Stimulated activated CD4-positive, alpha-beta T cell treated with anti-CD3 and anti-CD28 coated beads, Interleukin-15, amount 100 ng/mL, for 24 hours (primary cell): ENCODE results near the gene EVC.

ENCODE experiments used
- DNase-seq: peaks from one replicate; pipeline ENCODE4 v3.0.0-alpha.2; 2020

Gene EVC

DNA sequence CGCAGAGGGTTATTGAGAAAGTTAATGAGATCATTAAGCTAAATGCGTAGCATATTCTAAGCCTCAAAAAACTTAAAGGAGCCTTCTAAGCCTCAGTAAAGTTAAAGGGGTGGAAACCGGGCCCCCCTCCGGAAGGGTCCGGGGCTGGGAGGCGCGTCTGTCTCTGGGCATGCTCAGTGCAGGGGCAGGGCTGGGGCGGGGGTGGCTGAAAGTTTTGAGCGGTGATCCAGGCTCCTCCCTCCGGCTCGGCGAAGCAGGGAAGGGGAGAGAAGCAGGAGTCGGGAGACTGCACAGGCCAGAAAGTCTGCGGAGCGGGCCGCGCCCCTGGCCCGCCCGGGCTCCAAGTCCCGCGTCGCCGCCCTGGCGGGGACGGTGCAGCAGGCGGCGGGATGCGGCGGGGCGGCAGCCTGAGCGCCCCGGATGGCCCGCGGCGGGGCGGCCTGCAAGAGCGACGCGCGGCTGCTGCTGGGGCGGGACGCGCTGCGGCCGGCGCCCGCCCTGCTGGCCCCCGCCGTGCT lies at the start of gene EVC:
Gene EVC, plus strand, starts transcription at position 241 of the 518 bp plus-strand sequence. Its CDS starts 180 bp downstream, at position 421.
- peak; percentile 47 for DNase-seq

DNA sequence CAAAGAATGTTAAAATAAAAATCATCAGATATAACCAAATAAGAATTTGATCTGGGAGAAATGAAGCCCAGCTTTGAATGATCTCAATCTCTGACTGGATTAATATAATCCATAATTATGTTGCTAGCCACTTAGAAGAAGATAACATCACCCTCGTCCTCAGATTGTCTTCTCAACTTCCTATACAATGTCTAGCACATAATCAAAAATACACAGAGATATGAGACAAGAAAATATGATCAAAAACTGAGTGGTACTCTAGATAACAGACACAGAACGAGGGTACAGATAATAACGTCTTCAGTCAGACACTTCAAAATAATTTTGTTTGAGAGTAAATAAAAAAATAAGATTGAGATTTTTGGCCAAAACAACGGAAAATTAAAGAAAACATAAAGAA lies 49.8 kb upstream of the EVC start:
- no peak for DNase-seq

DNA sequence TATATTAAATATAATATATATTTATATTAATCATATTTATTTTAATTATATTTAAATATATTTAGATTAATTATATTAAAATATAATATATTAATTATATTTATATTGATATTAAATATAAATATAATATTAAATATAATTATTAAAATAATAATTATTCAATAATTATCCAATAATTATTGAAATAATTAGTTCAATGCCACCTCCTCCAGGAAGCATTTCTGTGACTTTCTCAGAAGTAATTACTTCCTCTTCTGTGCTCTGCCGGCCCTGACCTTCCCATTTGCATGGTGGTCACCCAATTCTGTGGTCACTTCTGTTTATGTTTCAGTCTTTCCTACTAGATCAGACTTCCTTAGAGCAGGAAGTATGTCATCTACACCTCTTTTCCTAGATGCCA lies 48.4 kb upstream of the EVC start:
- DNase-seq: no peak

DNA sequence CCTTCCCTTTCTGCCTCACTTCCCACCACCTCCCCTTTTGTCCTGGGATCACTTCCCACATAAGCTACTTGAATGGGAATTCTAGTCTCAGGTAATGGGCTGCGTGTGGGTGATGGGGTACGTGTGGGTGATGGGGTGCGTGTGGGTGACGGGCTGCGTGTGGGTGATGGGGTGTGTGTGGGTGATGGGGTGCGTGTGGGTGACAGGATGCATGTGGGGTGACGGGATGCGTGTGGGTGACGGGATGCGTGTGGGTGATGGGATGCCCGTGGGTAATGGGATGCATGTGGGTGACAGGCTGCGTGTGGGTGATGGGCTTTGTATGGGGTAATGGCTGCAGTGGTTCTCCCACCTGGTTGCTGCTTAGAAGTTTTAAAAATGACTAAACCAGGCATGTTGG lies 46.2 kb upstream of the EVC start:
- no peak for DNase-seq

DNA sequence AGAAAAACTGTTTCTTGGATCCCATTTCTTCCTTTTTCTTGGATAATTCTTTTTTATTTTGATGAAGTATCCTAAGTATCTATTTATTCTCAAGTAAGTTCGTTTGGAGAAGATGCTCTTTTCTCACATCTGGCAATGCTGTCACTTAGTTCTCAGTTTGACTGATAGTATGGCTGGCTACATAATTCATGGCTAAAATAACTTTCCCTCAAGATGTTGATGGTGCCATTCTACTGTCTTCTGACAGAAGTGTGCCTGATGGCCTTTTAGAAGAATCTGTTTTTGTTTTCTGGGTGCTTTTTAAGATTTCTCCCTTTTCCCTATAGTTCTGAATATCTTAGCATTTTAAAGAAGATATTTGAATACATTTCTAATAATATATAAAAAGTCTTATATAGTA lies 44.3 kb upstream of the EVC start:
- no peak for DNase-seq

DNA sequence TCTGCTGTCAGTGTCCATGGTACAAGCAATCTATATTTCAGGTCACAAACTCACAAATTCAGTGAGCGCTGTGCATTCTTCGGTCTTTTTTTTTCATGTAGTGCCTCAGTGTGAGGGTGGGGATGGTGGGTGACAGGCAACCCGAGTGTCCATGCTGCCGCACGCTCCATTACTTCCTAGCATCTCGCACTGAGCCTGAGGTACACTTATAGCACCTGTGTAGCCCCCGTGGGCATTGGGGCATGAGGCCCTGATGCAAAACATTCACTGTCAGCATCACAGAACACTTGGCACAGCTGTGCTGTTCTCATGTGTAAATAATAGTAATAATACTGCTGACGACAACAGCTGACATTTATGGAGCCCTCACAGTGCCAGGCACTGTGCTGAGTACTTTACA lies 34.2 kb upstream of the EVC start:
- no peak for DNase-seq

DNA sequence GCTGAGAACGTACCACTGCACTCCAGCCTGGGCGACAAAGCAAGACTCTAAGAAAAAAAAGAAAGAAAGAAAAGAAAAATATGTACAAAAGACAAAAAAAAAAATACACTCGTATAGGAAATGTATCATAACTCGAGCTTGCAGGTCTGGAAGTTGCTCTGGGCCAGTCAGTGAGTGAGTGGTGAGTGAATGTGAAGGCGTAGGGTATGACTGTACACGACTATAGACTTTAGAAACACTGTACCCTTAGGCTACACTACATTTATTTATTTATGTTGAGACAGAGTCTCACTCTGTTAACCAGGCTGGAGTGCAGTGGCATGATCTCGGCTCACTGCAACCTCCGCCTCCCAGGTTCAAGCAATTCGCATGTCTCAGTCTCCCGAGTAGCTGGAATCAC lies 32.0 kb upstream of the EVC start:
- no peak for DNase-seq

DNA sequence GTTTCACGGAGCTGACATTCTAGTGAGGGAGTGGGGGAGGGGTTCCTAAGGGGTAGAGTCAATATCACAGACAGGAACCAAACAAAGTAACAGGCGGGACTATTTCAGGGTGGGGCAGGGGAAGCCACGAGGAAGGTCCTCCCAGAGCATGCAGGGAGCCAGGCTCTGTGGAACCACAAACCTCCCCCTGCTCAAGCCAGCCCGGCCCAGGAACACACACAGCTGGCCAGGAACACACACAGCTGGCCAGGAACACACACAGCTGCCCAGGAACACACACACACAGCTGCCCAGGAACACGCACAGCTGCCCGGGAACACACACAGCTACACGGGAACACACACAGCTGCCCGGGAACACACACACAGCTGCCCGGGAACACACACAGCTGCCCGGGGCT lies 27.4 kb upstream of the EVC start:
- no peak for DNase-seq

DNA sequence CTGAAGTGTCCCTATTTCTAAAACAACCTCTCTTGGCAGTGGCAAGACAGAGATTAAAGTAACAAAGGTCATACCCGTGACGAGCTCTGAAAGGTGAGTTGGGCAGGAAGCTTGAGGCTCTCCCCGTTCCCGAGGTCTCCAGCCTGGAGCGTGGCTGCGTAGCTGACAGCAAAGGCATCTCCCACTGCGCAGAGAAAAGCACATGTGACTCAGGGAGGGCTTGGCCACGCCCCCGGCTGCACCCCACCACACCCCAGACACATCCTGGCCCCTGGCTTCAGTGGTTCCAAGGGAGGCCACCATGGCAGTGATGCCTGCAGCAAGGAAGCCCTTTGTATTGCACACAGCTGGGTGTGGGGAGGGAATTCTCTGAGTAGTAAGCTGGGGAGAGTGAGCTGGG lies 25.7 kb upstream of the EVC start:
- no peak for DNase-seq

DNA sequence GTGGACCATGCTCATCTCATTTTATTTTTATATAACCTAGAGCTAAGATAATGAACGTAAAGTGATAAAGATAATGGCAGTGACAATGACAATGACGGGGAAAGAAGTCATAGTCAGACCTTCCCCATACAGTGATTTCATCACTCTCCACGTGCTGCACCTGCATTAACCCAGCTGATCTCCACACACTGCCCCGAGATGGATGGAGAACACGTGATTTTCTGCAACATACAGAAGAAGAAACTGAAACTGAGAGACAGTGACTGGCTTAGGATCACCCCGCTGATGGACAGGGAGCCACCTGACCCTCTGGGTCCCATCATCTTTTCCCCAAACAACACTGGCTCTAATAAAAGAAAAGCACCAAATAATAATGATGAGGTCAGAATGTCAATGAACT lies 24.7 kb upstream of the EVC start:
- no peak for DNase-seq

DNA sequence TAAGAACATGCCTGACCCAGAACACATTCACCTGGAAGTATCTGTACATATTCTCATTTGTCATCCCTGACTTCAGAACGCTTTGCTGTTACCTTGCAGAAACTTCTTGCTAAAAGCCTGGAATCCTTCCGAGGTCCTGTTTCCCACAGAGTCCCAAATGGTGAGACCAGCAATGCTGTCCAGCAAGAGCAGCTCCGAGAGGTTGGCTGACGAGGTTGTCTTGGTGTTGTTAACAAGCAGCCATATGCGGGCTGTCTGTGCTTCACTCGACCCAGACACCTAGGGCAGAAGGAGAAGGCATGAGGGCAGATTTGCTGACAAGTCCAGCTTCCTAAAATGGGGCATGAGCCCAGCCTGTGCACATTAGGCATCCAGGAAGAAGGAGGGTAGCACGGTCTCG lies 21.9 kb upstream of the EVC start:
- DNase-seq: no peak

DNA sequence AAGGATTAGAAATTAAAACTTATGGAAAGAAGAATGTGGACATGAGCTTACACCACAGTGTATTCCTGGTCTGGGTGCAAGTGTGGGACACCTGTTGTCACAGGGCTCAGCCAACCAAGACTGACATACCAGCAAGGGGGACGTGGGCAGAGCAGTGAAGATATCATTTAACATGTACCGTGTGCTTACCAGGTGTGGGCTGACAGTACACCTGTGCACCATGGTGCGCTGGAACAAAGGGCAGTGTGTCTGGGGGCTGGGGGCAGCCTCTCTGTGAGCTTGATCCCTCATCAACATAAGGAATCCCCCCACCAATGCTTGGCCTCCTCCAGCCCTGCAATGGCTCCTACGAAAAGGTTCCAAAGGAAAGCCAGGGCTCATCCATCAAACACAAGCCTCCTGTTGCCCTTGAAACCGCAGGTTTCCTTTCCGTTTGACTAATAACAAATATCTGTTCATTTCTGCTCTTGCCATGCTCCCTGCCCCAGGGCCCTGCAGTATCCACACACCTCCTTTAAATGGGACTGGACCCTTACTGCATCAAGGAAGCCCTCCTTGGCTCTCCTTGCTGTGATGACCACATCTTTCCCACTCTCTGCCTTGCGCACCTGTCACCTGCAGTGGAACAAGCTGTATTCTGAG lies 19.4 kb upstream of the EVC start:
- DNase-seq: no peak

DNA sequence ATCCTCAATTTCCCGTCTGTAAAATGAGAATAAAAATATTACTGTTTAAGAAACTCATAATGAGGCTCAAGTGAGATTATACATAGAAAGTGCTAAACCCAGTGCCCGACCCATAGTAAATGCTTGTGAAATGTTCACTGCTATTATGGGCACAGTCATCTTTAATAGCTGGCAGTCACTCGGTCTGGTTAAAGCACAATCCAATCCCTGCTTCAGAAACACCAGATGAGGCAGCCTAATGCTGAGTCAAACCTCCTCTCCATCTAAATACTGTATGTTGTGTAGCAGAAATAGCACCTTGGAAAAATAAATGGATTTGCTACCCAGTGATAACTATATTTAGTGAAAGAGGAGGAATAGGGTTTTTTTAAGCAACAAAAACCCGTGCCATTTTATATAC lies 17.1 kb upstream of the EVC start:
- DNase-seq: no peak

DNA sequence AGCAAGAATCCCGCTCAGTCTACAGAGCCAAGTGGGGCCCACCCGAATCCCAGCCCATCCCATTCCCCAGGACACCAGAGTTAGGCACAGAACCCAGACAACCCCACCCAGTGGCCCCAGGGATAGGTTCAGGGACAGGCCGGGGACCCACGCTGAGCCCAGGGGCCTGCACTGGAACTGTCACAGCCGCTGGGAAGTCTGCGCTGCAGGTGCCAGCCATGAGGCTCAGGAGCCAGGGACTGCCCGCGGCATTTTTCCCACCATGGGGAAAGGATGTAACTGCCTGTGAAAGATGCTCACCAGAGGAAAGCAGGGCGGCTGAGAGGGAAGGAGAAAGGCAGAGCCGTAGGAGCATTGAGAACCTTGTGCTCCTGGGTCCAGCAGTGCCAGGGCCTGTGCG lies 14.7 kb upstream of the EVC start:
- DNase-seq: no peak

DNA sequence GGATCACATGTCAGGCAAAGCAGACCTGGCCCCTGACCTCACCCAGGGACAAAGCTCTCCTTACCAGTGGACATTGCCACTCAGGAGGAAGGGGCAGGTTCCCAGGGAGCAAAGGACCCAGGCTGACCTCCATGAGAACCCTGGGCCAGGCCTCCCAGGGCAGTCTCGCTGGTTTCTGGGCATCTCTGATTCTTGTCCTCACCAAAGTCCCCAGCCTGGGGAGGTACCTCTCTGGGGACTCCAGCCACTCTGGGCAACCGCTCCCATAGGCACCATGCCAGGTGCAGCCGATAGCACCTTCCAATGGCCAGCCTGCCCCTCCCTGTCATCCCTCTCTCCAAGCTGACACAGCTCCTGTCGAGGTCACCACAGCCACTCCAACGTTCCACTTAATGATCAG lies 10.5 kb upstream of the EVC start:
- no peak for DNase-seq

DNA sequence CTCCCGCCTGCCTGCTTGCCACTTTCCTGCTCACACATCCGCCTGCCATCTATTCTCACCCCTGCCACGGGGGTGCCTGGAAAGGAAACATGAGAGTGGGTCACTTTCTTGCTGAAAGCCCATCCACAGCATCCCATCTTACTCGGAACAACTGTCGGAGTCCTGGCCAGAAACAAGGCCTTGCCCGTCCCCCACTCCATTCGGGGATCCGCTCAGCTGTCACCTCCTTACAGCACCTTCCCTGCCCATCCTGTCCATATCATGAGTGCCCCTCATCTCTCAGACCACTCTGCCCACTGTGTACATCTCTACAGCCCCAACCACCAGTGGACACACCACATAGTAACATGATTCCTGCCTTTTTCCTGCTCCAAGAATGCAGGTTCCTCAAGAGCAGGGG lies 9.0 kb upstream of the EVC start:
- DNase-seq: no peak

DNA sequence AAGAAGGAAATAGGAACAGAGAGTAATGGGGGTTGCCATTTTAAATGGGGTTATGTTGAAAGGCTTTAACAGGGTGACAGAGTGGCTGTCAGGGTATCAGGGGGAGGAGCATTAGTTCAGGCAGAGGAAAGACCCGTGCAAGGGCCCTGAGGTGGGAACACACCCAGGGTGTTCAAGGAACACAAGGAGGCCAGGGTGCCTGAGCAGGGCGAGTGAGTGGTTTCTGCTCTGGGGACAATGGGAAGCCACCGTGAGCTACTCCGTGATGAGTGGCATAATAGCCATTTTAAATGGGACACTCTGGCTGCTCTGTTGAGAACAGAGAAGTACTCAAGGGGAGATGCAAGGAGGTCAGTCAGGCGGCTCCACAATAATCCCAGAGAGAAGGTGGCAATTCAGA lies 7.2 kb upstream of the EVC start:
- DNase-seq: no peak

DNA sequence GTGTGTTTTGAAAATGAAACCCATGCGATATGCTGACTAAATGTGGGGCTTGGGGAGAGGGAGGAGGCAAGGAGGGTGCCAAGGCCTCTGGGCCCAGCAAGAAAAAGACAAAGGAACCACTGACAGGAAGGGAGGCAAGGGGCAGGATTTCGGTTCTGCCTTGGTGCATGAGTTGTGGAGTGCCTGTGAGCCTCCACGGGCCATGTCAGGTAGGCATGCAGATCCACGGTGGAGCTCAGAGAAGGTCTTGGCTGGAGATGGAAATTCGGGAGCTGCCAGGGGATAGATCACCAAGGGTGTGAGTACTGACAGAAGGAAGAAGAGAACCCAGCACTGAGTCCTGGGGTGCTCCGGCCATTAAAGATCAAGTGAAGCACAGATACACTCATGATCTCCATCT lies 6.7 kb upstream of the EVC start:
- DNase-seq: no peak

DNA sequence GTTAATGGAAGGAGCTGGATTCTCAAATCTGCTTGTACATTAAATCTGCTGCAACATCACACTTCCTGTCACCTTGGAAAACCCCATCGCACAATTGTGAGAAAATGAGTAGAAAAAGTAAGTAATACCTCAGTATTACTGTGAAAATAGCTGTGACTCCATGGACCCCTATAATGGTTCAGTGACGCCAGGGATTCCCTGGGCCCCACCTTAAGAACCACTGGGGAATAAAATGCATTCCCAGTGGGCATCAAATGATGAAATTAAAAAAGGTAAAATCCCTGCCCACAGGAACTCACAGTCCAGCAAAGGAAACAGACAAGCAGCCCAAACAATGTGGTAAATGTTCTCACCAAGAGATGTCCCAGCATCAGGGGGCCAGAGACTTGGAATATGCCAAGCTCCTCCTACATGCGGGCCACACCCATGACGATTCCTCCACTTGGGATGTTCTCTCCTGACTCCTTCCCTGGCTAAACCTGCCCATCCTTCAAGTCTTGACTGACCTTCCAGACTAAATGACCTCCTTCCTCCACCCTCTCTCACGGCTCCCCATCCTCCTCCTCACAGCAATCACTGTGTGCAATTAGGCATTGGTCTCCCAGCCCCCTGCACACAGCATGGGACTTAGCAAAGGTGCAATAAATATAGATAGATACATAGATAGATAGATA lies 5.2 kb upstream of the EVC start:
- DNase-seq: no peak

DNA sequence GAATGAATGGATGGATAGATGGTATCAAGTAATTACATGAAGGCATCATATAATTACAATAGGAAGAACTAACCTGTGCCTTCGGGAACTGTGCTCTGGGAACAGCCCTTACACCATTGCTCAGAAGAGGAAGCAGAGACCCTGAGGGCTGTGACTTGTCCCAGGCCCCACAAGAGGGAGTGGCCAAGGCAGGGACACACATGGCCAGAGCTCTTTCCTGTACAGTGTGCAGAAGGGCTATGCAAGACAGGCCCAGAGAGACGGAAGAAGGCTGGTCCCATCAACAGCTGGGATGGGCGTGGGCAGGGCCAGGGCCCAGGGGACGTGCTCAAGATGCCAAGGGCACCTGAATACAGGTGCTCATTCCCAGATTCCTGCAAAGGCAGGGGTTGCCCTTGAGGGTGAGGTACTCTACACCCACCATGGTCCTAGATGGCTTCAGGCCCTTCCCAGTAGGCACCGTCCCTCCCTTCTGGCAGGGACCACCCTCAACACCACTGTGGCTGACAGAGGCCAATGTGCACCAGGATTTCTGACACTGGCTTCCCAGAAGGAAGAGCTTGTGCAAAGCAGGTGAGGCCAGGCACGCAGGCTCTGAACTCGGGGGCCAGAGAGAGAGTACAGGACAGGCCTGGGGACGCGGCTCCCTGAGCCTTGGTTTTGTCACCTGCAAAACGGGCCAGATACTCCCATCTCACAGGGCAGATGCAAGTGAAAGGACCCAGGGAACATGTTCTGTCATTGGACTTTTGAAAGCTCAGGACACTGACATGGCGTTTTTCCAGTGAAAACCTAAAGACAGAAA lies 4.3 kb upstream of the EVC start:
- DNase-seq: no peak

DNA sequence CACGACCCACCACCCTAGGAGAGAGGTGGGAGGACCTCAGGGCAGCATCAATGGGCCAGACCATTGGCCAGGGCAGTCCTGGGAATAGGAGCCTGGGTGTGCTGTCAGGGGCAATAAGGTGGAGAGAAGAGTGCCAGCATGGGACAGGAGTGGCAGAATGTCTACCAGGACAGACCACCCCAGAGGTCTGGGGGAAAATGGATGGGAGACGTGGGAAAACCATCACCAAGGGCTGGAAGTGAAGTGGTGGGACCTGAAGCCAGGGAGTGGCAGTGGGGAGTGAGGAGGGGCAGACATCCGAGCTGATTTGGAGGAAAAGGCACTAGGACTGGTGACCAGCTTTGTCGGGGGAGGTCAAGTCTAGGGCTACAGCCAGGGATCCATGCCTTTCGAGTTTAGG lies 3.6 kb upstream of the EVC start:
- no peak for DNase-seq

DNA sequence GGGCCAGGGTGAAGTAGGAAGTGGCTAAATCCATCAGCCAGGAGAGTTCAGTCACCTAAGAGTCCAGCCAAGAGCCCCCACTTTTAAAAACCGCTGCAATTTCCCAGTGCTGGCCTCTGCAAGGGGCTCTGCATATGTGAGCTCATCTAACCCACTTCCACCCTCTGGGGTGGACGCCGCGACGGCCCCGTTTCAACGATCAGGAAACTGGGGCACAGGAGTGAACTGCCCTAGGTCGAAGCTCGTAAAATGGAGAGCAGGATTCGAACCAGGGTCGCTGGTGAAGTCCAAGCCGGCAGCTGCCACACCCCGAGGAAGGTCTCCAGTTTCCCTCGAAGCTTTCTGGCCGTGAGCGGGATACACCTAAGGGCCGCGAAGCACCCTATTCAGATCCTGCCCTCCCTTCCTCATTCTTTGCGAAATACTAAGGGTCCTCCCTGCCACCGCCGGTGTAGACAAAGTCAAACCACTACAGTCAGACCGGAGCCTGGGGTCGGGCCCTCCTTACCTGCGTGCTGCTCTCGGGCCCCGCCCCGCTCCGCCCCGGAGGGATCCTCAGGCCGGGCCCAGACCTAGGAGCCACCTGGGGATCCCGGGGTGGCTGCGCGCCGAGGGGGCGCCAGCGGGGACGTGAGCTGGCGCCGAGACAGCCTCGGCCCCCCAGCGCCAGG lies 3.1 kb upstream of the EVC start:
- peak; percentile 13 for DNase-seq

DNA sequence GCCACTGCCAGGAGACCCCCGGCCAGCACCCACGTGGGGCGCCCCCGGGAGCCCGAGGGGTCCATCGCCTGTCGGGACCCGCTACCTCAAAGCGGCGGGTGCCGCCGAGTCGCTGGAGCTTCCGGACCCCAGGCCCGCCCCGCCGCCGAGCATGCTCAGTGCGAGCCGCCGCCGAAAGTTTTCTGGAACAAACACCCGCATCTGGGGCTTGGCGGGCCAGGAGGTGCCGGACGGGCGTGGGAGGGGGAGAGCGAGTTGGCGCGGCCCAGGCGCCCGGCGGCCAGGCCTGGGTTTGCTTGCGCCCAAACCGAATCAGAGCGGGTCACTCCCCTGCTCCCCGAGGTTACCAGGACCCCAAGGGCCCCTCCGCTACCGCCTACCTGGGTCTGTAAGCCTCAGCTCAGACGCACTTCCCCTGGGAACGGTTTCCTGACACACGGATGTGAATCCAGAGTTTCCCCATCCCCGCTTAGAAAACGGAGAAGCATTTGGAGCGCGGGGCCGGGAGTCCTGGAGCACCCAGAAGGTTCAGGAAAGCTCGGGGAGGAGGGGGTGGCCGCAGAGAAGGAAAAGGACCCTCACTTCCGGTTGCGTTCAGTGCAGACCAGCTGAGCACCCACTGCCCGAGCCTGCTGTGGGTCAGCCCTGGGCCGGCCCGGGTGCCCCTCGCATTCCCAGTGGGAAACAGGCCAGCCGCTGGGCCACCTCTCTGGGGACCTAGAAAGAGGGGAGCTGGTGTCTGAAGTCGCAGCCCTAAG lies 2.4 kb upstream of the EVC start, which contains the start of gene EVC2:
Gene EVC2, minus strand, starts transcription at position 111 of the 758 bp plus-strand sequence. Its CDS starts 46 bp downstream, at position 65.
- DNase-seq: peak; percentile 48
